HepG2 (cell line): ENCODE data around the gene CRMP1.

Experiments used
- CHD2 ChIP-seq: IDR thresholded peaks from 2 replicates; pipeline ENCODE4 v1.6.1; 2011; ENCODE audit warnings: low read depth, low read length, improper control_type of control experiment
- ETV5 ChIP-seq: IDR thresholded peaks from 2 replicates; pipeline ENCODE4 v1.6.1; 2018; ENCODE audit warnings: missing biosample characterization, missing genetic modification reagents, inconsistent platforms, borderline replicate concordance
- TF ChIP-seq, protein P1 (sequence below): sonication (generic); formaldehyde crosslinking; IDR thresholded peaks from 2 replicates; pipeline ENCODE4 v1.8.0; 2022; ENCODE audit warnings: mild to moderate bottlenecking, missing genetic modification reagents, borderline replicate concordance
- TF ChIP-seq, protein P2 (sequence below): sonication (generic); formaldehyde crosslinking; IDR thresholded peaks from 2 replicates; pipeline ENCODE4 v1.5.0; 2020; ENCODE audit warnings: mild to moderate bottlenecking, missing genetic modification reagents, moderate library complexity

DNA sequence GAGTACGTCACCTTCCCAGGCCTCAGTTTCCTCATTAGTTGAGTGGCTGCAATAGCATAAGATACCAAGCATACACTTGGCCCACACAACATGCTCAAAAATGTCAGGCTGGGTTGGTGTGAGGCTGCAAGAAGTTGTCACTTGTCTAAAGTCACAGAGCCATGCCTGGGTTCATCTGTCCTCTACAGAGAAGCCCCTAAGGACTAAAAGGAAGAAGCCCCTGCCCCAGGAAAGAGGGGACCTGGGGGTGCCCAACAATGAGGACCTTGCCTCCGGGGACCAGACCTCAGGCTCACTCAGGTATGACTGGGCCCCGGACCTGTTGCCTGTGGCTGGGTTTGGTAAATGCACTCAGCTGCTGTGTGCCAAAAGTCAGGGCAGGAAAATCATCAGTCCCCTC lies 82.7 kb downstream of the CRMP1 start:
- TF ChIP-seq, protein P1, sequence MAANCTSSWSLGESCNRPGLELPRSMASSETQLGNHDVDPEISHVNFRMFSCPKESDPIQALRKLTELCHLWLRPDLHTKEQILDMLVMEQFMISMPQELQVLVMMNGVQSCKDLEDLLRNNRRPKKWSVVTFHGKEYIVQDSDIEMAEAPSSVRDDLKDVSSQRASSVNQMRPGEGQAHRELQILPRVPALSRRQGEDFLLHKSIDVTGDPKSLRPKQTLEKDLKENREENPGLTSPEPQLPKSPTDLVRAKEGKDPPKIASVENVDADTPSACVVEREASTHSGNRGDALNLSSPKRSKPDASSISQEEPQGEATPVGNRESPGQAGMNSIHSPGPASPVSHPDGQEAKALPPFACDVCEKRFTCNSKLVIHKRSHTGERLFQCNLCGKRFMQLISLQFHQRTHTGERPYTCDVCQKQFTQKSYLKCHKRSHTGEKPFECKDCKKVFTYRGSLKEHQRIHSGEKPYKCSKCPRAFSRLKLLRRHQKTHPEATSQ (CRISPR knock-in tag) = no peak
- TF ChIP-seq CHD2 (no peak), ETV5 (no peak)
- TF ChIP-seq, protein P2, sequence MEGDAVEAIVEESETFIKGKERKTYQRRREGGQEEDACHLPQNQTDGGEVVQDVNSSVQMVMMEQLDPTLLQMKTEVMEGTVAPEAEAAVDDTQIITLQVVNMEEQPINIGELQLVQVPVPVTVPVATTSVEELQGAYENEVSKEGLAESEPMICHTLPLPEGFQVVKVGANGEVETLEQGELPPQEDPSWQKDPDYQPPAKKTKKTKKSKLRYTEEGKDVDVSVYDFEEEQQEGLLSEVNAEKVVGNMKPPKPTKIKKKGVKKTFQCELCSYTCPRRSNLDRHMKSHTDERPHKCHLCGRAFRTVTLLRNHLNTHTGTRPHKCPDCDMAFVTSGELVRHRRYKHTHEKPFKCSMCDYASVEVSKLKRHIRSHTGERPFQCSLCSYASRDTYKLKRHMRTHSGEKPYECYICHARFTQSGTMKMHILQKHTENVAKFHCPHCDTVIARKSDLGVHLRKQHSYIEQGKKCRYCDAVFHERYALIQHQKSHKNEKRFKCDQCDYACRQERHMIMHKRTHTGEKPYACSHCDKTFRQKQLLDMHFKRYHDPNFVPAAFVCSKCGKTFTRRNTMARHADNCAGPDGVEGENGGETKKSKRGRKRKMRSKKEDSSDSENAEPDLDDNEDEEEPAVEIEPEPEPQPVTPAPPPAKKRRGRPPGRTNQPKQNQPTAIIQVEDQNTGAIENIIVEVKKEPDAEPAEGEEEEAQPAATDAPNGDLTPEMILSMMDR (CRISPR knock-in tag) = no peak
